Fibroblast of gingiva (primary cell): ENCODE measurements around the gene CYYR1.

Experiments used
- DNase-seq: peaks from one replicate; pipeline ENCODE4 v3.0.0-alpha.2; 2011; ENCODE audit warnings: low read depth

The CYYR1 gene

GRCh38 chr21:26553898-26554297, 19.2 kb downstream of the CYYR1 start:
- DNase-seq = no peak

- DNase-seq = peak; percentile 21
Observed at GRCh38 chr21:26550326-26550725, 22.8 kb downstream of the CYYR1 start.

DNA sequence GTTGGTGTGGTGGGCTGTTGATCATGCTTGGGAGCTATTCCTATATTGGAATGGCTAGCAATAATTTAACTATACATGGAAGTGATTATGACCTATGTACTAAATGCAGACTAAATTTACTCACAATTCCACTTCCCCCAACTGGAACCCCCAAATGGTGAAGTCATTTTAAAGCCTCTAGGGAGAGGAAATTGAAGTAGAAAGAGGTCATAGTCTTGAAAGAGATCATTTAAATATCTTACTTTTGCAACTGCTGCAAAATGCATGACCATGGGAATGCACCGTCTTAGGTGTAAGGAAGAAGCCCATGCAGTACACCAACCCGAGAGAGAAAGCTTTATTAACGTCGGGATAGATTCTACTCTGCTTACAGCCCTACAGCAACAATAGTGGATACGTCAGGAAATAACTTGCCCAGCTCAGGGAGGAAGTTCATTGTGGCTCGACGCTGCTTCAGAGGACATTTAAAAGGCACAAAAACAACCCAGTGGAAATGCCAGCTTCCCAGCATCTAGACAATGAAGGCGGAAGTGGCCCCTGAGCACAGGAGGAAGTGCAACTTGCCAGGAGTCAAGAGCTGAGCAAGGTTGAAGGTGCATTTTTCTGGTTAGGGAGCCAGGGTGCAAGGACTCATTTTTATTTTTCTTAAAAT, 26.5 kb downstream of the CYYR1 start:
- DNase-seq = no peak

DNA sequence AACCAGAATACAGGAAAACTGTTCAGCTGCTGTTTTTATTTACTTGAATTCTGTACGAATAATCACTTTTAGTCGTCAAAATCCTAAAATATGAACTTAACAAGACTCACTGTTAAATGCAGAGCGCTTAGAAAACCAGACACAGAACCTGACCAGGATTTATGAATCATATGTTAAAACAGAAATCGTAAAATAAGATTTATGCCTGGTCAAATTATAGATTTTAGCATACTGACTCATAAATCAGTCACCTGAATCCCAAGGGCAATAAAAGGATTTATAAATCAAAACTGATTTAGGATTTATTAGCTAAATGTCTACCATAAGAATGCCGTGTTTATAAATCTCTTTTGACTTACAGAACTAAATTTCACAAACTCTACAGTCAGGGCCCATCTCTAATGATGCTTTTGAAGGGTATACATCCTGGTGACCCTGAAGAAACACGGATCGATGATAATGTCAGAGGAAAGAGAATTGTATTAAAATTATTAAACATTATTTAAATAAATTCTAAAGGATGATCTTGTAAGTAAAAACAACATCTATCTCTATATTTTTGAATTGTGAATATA, 28.8 kb downstream of the CYYR1 start:
- DNase-seq = no peak

DNA sequence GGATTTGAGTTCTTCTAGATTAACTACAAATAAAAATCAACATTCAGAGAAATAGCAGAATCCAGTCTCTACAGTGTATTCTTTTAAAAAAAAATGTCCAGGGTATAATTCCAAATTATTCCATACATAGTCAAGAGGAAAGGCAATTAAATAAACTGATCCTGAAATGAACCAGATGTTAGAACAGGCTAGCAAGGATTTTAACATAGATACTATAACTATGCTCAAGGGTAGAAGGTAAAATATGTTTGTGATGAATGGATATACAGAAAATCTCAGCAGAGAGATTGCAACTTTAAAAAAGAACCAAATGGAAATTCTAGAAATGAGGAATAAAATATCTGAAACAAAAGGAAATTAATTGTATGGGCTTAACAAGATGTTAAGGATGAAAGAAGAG, 32.4 kb downstream of the CYYR1 start:
- DNase-seq = no peak

DNA sequence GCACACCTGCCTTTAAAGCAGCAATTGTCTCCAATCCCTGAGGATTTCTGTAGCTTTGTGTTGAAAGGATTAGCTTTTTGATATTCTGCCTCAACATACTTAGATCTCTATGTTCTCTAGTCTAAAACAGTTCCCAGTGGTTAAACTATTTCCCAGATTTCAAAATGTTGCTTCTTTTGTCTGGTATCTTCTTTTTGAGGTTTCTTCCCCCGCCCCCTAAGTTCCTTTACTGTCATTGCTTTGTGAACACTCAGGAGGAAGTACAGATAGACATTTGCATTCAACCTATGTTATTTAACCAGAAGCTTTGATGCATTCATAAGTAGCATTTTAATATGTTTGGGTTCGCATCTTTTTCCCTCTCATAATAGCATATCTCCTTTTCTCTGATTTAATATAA, 33.5 kb downstream of the CYYR1 start:
- DNase-seq = no peak

DNA sequence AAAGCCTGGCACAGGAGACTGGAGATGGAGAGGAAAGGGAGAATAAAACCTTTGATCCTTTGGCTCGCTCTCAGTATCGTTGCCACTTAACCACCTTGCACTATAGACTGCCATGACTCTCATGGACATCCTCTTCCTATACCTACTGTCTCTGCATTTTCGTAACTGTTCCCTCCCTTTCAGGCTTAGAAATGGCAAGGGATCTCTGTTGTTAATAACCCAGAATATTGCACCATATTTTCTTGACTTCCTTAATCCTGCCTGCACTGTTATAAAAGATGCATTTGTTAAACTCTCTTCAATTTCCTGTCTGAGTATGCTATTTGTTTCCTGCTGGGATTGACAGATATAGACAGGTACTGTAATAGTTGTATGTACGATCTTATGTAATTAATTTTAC, 38.6 kb downstream of the CYYR1 start:
- DNase-seq = no peak

DNA sequence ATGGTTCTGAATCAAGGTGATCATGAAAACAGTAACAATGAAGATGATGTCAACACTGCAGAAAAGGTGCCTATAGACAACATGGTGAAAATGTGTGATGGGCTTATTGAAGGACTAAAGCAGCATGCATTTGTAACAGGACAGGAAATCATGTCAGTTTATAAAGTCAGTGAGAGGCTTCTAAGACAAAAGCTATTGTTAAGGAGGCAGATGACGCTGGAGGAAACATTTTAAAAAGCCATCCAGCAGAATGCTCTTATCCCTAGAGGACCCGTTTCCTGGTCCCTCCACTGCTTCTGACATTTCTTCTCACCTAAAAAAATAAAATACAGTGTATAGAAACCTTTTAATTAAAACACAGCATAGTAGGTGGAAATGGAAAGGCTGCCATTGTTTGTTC, 40.9 kb downstream of the CYYR1 start:
- DNase-seq = no peak

- no peak for DNase-seq
Observed at GRCh38 chr21:26529526-26529925, 43.6 kb downstream of the CYYR1 start.

- no peak for DNase-seq
Observed at GRCh38 chr21:26528882-26529281, 44.2 kb downstream of the CYYR1 start.

DNA sequence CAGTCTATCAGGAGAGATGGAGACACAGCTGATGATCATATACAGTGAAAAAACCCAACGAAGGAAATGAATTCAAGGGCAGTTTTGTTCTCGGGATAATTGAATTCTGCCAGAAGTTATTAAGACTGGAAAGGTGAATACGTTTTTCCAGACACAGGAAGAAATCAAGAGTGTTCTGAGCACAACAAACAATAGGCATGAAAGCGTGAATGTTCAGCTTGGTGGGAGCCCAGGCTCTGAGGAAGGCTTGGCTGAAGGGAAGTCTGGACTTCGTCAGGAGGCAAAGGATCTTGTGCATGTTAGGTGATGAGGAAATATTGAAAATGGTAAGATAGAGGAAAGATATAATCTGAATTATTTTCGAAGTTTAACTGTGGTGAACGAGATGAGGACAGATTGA, 50.4 kb downstream of the CYYR1 start:
- DNase-seq = no peak

DNA sequence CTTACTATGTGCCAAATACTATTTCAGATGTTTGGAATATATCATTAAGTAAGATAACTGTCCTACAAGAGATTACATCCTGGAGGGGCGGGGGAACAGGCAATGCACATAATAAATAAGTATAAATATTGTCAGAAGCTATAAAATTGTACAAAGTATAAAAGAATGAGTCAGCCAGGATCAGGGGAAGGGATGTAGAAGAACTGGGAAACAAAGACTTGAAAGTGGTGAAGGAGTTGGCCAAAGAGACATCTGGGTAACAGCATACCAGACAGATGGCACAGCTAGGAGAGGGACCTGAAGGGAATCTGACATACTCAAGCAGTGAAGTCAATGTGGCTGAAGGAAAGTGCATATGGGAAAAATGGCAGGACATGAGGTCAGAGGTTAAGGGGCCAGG, 53.9 kb downstream of the CYYR1 start:
- no peak for DNase-seq

DNA sequence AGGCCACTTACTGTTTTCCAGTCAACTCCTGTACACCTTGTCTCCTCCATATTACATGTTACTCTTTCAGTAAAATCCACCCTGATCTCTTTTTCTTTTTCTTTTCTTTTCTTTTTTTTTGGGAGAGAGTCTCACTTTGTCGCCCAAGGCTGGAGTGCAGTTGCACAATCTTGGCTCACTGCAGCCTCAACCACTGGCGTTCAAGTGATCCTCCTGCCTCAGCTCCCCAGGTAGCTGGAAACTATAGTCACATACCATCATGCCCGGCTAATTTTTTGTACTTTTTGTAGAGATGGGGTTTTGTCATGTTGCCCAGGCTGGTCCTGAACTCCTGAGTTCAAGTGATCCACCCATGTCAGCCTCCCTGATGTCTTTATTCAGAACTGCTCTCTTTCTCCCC, 57.8 kb downstream of the CYYR1 start:
- DNase-seq = no peak

DNA sequence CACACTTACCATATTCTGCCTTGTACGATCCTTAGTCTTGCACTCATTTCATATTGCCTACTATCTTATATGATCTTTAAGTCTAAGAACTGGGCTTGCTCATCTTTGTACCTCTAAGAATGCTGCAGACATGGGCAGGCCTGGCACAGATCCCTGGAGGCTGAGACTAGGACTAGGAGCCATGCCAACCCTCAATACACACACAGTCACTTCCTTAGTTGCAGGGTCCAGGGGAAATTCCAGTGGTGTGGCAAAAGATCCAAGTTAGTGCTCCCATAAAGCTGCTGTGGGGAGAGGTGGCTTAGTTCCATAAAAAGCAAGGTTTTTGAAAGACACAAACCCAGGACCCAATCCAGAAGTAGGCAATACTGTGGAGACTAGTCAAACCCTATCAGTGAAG, 59.9 kb downstream of the CYYR1 start:
- DNase-seq = peak; percentile 80

- no peak for DNase-seq
Observed at GRCh38 chr21:26512664-26513063, 60.4 kb downstream of the CYYR1 start.

GRCh38 chr21:26508903-26509302, 64.2 kb downstream of the CYYR1 start:
- no peak for DNase-seq

DNA sequence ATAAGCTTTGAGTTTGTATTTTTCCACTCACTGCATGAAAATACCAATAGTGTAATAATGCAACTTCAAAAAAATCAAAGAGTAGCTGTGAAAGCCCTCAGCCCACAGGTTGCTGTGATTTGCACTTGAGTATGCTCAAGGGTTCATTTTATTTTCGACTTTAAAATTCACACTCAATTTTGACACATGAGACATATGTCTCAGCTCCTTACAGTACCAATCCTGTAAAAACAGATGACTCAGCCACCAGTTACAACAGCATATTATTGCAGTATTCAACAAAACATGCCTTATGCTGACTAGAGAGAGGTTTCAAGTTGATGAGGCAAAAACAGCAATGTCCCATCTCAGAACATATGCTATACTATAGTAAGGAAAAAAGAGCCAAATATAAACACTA, 66.1 kb downstream of the CYYR1 start:
- peak; percentile 56 for DNase-seq

DNA sequence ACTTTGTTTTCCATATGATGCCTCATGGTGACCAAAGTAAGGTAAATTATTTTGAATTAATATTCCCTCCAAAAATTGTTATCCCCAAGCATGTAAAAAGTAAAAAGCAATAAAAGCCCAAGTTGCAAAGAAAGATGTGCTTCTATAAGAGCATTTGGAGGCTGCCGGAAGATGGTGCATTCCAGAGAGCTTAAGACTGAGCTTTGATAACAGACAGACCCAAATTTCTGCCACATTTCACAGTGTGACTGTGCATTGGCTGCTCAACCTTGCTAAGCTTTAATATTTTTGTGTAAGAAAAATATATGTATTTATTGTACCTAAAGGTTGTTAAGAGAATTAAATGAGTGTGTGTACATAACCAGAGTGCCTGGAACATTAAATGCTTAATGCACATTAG, 67.9 kb downstream of the CYYR1 start:
- no peak for DNase-seq

DNA sequence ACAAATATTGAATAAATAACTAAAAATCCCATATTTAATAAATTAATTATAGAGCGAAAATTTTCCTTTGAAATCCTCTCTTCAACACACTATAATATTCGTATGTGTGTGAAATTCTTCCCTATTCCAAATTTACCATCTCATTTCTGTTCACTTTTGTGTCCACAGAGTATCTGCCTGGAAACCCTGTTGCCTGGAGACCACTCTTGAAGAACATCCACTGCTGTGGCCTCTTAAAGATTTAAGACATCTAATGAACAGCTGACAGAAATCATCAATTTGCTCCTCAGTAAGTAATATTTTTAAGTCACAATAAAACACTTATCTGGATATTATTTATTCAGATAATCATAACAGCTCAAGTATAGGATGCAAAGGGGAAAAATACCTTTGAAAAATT, 69.7 kb downstream of the CYYR1 start:
- DNase-seq = no peak

DNA sequence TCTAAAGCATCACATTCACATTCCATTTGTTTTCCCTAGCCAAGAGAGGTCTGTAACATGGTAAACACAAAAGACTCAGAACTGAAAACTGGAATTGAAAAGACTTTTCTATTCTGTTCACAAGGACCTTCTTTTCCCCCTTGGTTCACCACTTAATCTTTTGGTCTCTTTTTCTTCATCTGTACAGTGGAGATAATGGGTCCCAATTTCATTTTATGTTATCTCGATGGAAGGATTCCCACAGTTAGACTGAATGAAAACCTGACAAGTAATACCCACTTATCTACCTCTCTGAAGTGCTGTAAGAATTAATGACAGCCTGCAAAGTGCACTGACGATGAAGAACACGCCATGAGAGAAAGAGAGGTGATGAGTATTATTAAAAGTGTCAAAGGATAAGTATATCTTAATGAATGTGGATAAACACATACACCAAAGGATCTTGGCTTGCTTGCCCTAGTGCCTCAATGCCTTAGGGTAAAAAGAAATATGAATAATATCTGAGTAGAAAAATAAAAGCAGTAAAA, 71.5 kb downstream of the CYYR1 start:
- DNase-seq = no peak

DNA sequence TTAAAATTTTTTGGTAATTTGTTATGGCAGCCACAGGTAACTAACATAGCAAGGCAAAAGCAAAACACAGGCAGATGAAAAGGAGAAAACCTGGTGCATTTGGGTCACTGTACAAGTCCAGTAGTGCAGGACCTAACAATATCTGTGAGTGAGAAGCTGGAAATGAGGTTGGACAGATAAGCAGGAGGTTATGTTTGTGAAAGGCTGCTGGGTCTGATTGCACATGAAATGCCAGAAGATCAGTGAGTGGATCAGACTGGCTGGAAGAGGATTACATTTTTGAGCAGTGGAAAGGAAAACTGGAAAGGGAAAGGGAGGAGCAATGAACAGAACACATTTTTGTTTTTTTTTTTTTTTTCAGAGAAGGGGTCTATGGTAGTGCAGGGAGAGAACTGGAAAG, 73.6 kb downstream of the CYYR1 start:
- DNase-seq = no peak

DNA sequence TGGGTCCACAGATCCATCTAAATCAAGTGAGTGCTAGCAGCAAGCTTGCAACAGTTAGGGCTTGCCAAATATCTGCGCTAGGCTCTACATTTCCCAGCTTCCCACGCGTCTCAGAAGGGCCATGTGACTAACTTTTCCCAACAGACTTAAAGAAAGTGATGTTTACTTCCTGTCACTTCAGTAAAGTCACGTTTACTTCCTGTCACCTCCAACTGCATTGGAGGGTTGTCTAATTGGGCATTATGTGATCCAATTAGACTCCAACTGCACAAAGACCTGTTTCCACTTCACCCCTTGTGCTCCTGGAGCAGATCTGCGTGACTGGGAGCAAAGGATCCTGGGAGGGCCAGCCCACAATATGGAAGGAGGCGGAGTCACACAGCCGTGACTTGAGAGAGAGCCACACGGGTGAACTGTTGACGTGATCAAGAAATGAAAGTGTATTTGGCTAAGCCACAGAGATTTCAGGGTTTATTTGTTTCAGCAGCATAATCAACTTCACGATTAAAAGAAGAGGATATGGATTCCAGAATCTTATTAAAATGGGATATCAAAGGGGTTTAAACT, 77.7 kb downstream of the CYYR1 start:
- DNase-seq = no peak

- DNase-seq = no peak
Observed at GRCh38 chr21:26491663-26492062, 81.4 kb downstream of the CYYR1 start.

DNA sequence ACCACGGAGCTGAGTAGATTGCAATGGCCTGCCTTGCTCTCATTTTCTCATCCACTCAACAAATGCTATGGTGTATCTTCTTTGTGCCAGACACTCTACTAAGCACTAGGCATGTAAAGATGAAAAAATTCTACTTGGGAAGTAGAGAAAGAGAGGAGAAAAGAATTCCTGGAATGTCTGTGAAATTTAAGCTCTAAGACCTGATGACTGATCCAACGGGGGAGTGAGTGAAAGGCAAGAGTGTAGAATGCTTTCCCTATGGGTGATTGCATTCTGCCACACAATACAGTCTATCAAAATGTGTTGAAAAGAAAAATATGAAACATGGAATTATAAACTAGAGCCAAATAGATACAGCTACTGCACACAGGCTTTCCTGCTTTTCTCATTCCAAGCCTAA, 82.3 kb downstream of the CYYR1 start:
- DNase-seq = no peak
